ENCODE results near the gene DNAJB1.
A peak's percentile ranks its signal among the peaks of the same experiment; 100 is the strongest.
"Not testable (repeated sequence)": the region's sequence is repeated elsewhere in the genome, so short reads cannot be mapped to it uniquely, and the experiment has no call there.

The DNAJB1 gene
- long read RNA-seq, donor 1, transcript DNAJB1-201 (3 exons, 2,264 nt): major isoform, 68 of 102 reads
- long read RNA-seq, donor 1, partial matches to known transcripts: 32 of 102 reads
- long read RNA-seq, donor 1, other reads (novel, unspliced or antisense): 0 of 102 reads
- long read RNA-seq, donor 2, transcript DNAJB1-201 (3 exons, 2,264 nt): major isoform, 41 of 75 reads
- long read RNA-seq, donor 2, partial matches to known transcripts: 31 of 75 reads
- long read RNA-seq, donor 2, other reads (novel, unspliced or antisense): 0 of 75 reads
- long read RNA-seq, donor 3, transcript DNAJB1-201 (3 exons, 2,264 nt): major isoform, 22 of 43 reads
- long read RNA-seq, donor 3, partial matches to known transcripts: 21 of 43 reads
- long read RNA-seq, donor 3, other reads (novel, unspliced or antisense): 0 of 43 reads
- long read RNA-seq, donor 4, transcript DNAJB1-201 (3 exons, 2,264 nt): major isoform, 25 of 57 reads
- long read RNA-seq, donor 4, partial matches to known transcripts: 29 of 57 reads
- long read RNA-seq, donor 4, other reads (novel, unspliced or antisense): 0 of 57 reads
- long read RNA-seq, donor 5, transcript DNAJB1-201 (3 exons, 2,264 nt): major isoform, 38 of 238 reads
- long read RNA-seq, donor 5, partial matches to known transcripts: 84 of 238 reads
- long read RNA-seq, donor 5, other reads (novel, unspliced or antisense): 116 of 238 reads
- long read RNA-seq, donor 6, transcript DNAJB1-201 (3 exons, 2,264 nt): major isoform, 47 of 108 reads
- long read RNA-seq, donor 6, partial matches to known transcripts: 58 of 108 reads
- long read RNA-seq, donor 6, other reads (novel, unspliced or antisense): 0 of 108 reads
- long read RNA-seq, donor 7: 0 reads
- long read RNA-seq, donor 8, transcript DNAJB1-201 (3 exons, 2,264 nt): major isoform, 43 of 68 reads
- long read RNA-seq, donor 8, partial matches to known transcripts: 22 of 68 reads
- long read RNA-seq, donor 8, other reads (novel, unspliced or antisense): 0 of 68 reads

DNA sequence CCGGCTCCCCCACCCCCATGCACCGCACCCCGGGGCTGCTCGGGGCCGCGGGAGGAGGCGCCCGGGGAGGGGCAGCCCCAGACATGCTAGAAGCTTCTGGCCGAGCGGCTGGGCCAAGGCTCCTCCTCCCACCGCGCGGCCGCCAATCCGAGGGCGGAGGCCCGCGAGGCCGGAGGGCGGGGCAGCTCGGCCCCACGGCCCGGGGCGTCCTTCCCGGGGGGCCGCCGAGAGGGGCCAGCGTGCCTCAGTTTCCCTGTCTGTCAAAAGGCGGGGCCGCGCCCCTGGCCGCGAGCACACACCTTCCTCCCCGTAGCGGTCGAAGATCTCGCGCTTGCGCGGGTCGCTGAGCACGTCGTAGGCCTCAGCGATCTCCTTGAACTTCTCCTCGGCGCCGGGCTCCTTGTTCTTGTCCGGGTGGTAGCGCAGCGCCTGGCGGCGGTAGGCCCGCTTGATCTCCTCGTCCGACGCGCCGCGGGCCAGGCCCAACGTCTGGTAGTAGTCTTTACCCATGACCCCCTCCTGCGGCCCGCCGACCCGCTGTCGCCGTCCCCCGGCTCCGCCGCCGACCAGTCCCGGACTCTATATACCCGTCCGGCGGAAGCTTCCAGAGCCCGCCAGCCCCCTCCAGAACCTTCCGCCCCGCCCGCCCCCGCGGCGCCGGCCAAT lies at the start of gene DNAJB1:
DNAJB1 (minus strand) TSS at position 558 of the 666 bp plus-strand sequence; CDS start at position 510, 48 bp downstream.
- DNase-seq: peak; percentile 99

DNA sequence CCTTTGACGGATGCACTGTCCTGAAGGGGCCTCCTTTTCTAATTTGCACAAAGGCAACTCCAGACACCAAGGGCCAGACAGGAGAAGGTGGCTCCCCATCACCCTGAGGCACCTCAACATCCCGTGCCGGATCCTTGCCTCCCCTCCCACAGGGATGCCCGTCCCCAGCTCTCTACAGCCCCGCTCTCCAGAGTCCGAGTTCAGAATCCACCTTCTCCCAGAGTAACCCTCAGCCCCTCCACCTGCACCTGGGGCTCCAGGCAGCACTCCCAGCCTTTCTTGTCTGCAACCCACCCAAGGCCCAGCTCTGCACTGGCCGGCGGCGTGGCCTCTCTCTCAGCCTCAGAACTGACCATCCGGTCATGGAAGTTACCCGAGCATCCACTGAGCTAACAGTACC lies 48.9 kb upstream of the DNAJB1 start:
- no peak for DNase-seq

DNA sequence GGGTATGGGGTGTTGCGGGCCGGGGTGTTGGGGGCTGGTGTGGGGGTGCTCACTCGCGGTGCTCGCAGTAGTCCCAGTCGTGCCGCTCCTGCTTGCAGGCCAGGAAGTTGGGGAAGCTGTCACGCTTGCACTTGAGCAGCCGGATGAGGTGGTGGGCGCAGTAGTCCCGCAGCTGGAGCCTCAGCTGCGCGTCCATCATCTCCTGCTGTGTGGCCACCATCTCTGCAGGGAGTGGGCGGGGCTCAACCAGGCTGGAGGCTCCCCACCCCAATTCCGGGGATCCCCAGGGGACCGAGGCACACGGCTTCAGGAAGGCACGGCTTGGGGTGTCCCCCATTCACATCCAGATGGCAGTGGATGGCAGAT lies 48.5 kb upstream of the DNAJB1 start:
- no peak for DNase-seq

DNA sequence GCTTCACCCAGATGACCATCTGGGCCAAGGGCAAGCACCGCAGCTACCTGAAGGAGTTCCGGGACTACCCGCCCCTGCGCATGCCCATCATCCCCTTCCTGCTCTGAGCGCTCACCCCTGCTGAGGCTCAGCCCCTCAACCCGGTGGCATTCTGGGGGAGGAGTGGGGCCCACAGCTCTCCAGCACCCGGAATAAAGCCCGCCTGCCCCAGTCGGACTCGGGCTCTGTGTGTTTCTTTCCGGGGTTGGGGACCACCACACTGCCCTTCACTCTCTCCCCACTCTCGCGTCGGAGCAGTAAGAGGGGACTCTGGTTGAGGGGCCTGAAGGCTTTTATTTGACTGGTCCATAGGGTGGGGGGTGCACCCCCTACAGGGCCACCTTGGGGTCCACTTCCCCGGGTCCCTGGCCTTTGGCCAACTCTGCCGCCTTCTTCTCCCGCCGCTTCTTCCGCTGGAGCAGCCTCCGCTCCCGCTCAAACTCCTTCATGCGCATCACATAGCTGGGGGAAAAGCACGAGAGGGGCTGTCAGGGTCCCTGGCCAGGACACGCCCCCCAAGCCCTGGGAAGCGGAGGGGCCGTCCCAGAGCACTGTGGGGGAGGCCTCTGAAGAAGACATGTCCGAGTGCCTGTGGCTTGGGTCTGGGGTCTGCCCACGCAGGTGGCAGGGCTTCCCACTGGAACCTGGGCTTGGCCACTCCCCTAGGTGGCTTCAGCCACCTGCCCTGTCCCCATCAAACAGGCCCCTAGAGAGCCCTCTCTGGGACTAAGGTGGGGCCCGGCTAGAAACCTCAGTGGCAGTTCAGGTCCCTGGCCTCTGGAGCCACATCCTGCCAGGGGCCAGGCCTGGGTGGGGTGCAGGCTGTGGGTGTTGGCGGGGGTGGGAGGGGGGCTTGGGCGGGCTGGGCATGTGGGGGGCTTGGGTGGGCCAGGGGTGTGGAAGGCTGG lies 47.8 kb upstream of the DNAJB1 start:
- no peak for DNase-seq

DNA sequence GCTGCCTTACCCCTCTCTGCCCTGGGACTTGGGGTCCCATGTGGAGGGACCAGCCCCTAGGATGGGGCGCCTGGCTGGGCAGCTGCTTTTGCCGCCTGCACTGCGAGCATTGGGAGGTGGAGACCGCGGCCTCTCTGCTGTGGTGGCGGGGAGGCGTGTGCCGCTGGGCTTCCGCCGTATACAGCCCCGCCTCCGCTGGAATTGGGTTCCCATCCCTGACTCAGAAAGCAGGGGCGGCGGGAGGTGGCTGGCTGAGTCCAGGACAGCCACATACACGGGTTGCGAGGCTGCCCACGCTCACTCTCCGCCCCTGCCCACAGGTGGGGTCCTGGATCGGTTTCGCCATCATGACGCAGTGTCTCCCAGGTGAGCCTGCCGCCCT lies 47.1 kb upstream of the DNAJB1 start:
- DNase-seq: no peak

DNA sequence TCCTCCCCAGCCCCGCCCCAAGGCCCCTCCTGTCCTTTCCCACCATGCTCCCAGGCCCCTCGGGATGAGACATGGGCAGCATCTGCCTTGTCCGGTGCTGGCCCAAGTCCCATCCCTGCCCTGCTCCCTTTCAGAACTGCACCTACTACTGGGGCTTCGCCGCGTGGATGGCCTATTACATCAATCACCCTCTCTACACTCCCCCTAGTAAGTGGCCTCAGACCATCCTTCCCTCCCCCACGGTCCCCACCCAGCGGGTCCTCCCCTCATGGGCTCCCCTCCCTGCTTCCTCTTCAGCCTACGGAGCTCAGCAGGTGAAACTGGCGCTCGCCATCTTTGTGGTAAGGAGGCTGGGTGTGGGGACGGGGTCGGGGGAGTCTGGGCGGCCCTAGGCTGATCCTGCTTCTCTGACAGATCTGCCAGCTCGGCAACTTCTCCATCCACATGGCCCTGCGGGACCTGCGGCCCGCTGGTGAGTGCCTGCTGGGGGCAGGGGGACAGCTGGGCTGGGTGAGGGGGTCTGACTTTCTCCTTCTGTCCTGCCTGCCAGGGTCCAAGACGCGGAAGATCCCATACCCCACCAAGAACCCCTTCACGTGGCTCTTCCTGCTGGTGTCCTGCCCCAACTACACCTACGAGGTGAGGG lies 46.6 kb upstream of the DNAJB1 start:
- DNase-seq: not testable (repeated sequence)

DNA sequence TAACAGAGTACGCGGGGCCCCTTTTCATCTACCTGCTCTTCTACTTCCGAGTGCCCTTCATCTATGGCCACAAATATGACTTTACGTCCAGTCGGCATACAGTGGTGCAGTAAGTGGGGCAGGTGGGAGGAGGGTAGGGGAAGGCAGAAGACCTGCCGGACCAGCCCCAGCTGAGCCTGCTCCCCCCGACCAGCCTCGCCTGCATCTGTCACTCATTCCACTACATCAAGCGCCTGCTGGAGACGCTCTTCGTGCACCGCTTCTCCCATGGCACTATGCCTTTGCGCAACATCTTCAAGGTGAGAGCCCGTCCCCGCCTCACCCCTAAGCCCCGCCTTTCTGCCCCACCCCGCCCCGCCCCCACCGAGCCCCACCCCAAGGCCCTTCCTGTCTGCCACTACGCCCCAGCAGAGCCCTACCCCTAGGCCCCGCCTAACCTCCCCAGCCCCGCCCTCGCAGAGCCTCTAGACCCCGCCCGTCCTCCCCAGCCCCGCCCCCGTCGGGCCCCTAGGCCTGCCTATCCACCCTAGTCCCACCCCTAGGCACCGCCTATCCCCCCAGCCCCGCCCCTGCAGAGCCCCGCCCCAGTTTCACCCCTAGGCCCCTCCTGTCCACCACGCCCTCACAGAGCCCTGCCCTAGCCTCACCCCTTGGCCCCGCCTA lies 45.9 kb upstream of the DNAJB1 start:
- no peak for DNase-seq

DNA sequence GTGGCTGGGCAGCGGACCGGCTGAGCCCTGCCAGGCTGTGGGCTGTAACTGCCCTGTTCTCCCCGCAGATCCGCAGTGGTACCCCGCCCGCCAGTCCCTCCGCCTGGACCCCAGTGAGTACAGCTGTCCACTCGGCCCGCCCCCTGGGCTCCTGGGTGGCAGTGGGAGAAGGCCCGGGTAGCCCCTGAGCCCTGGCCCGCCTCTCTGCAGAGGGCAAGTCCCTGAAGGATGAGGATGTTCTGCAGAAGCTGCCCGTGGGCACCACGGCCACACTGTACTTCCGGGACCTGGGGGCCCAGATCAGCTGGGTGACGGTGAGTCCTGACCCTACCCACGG lies 45.4 kb upstream of the DNAJB1 start:
- no peak for DNase-seq

DNA sequence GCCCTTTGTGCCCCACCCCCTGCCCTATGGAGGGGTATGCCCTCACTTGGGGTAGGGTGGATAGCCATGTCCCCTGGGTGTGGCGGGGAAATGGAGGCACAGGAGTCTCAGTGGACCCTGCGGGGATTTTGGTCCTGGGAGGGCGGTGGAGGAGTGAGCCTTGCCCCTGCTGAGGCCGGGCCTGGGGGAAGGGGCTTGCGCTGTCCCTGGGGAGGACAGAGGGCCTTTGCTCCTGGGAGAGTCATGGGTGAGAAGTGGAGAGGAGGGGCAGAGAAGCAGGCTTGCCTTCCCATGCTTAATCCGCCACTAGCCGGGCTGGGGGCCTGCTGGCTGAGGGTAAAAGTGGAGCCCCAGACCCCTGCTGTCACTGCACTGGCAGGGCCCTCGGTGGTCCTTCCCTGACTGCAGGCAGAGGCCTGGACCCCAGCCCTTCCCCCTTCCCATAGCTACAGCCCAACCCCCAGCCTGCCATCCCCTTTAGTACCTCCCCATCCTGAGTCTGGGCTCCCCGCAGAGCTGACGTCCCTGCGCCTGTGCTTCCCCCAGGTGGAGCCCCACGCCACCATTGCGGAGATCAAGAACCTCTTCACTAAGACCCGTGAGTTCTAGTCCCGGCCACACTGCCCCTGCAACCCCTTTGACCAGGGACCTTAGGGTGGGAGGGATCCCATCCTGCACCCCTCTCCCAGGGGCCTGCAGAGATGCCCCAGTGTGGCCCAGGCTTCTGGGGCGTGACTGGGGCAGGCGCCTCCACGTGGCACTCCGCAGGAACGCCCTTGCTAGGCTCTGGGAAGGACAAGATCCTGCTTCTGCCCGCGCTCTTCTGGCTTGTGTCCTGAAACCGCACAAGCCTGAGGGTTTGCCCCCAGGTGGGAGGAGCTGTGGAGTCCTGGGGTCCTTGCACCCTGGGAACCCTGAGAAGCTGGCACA lies 44.7 kb upstream of the DNAJB1 start:
- no peak for DNase-seq

DNA sequence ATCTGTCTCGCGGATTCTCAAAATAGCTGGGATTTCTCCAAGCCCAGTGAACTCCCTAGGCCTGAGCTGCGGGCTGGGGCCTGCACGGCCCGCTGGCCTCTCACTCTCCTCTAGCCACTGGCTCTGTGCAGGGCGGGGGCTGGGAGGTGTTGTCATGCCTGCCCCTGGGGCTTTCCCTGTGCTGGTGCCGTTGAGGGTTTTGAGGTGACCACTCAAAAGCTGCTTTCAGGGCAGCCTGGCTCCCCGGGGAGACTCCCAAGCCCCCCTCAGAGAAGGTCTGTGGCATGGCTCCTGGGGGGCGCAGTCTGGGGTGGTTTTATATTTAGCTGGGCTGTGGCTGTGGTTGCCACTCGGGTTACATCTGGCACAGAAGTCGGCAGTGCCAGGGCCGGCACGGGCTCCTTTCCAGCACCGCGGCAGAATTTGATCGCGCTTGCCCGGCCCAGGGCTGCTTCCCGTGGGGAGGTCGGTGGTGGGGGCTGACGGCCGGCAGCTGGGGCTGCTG lies 43.7 kb upstream of the DNAJB1 start:
- DNase-seq: no peak

DNA sequence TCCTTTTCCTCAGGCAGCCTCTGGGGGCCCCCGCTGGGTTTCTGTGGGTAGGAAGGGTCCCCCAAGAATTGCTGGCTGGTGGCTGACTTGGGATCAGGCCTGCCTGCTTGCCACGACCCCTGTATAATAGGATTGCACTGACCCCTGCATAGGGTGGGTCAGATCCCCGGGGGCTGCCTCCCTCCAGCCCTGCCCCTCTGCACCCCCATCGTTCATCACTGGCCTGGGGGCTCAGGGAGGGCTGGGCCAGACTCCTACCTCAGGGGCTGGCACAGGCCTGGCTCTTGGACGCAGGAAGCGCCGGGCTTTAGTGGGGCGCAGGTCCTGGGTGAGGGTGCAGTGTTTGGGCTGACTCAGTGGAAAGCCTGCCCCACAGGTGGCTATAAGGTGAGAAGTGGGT lies 43.1 kb upstream of the DNAJB1 start:
- no peak for DNase-seq

DNA sequence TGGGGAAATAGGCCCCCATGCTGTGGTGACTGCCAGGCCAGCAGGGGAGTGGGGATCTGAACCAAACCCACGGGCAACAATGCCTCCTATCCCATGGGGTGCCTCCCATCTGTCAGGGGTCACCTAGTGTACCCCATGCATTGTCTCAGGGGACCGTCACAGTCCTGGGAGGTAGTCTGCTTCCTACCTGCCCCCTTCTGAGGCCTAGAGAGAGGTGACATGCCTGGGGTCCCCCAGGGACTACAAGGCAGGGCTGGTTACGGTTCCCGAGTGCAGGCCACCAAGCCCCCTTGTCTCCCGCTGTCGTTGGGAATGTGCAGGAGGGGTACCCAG lies 42.5 kb upstream of the DNAJB1 start:
- no peak for DNase-seq

DNA sequence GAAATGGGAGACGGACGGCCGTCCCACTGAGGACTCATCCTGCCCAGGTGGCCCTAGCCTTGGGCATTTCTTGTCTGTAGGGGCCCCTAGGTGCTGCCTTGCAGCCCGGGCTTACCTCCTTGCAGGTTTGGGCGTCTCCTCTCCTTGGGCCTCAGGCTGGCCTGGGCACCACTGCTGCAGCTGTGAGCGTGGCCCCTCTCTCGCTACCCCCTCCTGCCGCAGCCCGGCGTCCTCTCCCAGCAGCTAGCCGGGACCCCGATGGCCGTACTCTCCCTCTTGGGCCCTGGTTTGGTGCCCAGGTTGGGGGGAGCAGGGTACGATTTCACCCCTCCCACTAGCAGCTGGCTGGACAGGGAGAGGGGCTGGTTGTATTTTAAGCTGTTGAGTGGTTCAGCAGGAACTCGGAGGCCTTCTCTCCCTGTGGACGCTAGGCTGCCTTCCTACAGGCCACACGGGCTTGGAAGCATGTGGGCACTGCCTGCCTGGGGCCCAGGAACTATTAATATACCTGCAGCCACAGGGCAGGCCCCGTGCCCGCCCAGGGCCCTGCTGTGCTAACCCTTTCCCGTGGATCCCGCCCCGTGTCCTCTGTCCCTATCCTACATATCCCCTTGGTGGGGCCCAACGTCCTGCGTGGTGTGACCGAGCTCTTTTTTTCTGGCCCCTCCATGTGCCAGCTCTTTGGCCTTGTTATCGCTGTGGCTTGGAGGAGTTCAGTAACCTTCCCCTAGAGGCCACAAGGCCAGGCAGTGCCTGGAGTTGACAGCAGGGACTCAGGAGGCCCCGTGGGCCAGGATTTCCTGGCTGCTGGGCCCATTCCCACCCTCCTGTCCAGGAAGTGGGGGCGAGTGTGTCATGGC lies 41.9 kb upstream of the DNAJB1 start:
- DNase-seq: no peak

DNA sequence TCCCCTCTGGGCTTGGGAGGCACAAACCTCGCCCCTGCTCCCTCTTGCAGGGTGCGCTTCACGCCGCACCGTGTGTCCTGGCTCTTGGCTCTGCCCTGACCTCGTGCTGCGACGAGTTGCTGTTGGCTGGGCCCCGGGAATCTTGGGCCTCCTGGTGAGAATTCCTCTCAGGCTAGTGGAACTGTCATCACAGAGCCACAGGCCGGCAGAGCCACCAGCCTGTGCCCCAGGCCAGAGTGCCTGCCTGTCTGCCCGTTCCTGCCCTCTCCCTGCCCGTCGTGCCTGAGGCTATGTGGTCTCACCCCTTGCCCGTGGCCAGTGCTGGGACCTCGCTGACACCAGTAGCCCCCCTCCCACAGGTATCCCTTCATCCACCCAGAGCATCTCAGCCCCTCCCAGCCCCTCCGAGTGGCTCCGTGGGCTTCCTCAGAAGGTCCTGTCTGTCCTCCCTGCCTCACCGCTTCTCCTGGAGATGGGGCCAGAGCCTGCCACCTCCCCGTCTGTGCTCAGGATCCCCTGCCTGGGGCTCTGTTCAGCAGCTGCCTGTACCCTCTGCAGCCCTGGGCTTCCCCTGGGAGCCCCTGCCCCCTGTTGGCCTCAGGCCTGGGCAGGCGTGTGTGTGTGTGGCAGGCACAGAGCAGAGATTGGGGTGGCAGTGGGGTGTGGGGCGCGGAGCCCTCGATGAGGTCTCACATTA lies 40.3 kb upstream of the DNAJB1 start:
- DNase-seq: no peak

DNA sequence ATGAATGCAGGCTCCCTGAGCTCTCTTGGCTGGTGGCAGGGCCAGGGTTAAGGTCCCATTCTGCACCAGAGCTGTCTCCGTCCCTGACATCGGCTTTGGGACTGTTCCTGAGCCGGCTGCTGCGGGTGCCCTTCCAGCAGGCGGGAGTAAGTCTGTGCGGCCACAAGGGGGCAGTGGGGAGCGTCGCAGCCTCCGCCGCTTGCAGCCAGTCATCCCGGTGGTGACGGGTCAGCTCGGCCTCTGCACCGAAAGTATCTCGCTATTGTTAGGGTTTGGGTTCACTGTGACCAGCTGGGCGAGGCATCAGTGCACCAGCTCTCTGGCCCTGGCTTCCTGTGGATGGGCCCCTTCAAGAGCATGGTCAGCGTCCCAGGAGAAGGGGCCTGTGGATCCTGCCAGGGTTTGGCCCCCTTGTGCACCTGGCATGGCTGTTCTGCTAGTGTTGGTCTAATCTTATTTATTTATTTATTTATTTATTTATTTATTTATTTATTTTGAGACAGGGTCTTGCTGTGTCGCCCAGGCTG lies 38.5 kb upstream of the DNAJB1 start:
- DNase-seq: peak; percentile 63

DNA sequence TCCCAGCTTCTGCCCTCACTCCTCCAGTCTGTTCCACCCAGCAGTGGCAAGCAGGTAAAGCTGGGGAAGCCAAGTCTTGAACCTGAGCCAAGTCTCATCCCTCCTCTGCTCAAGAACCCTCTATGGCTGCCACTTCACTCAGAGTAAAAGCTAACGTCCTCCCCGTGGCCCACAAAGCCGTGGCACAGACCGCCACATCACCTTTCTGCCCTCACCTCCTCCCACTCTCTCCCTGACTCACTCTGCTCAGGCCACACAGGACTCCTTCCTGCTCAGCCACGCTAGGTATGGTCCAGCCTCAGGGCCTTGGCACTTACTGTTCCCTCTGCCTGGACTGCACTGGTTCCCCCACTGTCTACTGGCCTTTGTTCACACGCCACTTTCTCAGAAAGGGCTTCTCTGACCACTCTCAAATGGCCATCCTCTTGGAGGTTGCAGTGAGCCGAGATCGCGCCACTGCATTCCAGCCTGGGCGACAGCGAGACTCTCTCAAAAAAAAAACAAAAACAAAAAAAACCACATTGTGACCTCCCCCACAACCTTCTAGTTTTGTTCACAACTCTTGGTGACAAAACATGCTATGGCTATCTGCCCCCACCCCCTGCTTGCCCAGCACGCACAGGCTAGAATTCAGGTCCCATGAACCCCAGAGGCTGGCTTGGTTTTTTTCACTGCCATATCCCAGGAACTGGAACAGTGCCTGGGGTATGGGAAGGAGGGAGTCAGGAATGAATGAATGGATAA lies 37.9 kb upstream of the DNAJB1 start:
- no peak for DNase-seq

DNA sequence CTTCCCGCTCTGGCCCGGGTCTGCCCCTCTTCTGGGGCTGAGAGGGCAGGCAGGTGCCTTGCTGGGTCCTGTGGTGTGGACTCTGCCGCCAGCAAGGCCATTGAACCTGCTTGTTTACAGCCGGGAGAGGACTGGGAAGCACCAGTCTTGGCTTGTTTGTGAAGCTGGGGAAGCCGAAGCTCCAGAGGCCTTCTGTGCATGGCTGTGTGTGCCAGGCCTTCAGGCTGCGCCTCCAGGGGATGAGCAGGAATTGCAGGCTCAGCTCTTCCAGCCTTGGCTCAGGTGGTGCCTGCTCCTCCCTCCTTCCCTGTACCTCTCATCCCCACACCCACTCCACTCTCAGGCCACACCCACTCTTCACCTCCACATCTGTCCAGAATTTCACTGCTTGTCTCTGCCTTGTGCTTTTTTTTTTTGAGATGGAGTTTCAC lies 36.2 kb upstream of the DNAJB1 start:
- no peak for DNase-seq
